DOHH2 (cell line): ENCODE data around the gene RGS19.

Experiments
- EZH2phosphoT487 ChIP-seq: fragments of 200-600 bp; sonication (generic); IDR thresholded peaks from 2 replicates; pipeline ENCODE4 v1.6.1; 2017; ENCODE audit warnings: borderline replicate concordance, mild to moderate bottlenecking, antibody characterized with exemption, low read length, moderate library complexity, mixed read lengths
- TF ChIP-seq, protein P1 (sequence below): fragments of 200-600 bp; sonication (generic); IDR thresholded peaks from one replicate; pipeline ENCODE4 v1.5.1; 2014; ENCODE audit warnings: antibody characterized with exemption, mild to moderate bottlenecking, low read depth, low read length; ENCODE audit not compliant: poor library complexity, severe bottlenecking

- TF ChIP-seq, protein P1, sequence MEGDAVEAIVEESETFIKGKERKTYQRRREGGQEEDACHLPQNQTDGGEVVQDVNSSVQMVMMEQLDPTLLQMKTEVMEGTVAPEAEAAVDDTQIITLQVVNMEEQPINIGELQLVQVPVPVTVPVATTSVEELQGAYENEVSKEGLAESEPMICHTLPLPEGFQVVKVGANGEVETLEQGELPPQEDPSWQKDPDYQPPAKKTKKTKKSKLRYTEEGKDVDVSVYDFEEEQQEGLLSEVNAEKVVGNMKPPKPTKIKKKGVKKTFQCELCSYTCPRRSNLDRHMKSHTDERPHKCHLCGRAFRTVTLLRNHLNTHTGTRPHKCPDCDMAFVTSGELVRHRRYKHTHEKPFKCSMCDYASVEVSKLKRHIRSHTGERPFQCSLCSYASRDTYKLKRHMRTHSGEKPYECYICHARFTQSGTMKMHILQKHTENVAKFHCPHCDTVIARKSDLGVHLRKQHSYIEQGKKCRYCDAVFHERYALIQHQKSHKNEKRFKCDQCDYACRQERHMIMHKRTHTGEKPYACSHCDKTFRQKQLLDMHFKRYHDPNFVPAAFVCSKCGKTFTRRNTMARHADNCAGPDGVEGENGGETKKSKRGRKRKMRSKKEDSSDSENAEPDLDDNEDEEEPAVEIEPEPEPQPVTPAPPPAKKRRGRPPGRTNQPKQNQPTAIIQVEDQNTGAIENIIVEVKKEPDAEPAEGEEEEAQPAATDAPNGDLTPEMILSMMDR: no peak
- TF ChIP-seq EZH2phosphoT487: no peak
Observed at GRCh38 chr20:64099880-64100565, 20.7 kb upstream of the RGS19 start.
